ENCODE data around the gene RAB31.
"Not testable (repeated sequence)": the region's sequence is repeated elsewhere in the genome, so short reads cannot be mapped to it uniquely, and the experiment has no call there.

RAB31 gene

GRCh38 chr18:9846162-9846925 is 138.2 kb downstream of the RAB31 start:
- no peak for DNase-seq

- no peak for DNase-seq
Measured at GRCh38 chr18:9848170-9848879, 140.2 kb downstream of the RAB31 start.

DNA sequence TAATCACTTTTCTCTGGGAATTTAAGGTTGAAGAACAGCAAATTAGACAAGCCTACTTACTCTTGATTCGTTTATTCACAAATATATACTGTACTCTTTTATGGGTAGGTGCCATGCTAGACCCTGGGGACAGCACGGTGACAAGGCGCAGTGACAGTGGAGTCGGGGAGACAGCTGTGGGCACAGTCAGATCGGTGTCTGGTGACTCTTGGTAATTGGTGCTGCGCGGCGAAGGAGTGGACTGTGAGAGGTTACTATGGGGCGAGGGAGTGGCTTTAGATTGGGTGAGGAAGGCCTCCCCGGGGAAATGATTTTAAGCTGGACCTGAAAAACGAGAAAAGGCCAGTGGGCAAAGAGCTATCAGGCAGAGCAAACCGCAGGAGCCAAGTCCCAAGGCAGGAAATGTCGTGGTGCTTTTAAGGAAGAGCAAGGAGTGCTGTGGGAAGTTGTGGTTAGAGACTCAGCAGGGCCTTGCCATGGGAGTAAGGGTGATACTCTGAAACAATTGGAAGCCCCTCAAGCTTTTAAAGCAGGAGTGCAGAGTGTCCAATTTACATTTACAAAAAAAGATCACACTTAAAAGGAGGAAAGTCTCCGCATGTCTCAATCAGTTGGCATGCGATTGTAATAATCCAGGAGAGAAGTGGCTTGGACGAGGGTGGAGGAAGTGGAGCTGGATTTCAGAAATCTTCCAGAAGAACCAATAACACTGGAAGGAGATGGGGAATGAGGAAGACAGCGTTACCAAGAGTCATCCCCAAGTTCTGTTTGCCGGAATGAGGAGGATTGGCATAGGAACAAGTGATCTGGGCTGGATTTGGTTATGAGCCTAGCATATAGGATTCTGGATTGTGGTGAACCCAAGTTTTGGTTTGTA is 141.5 kb downstream of the RAB31 start:
- no peak for DNase-seq

- DNase-seq = no peak
Measured at GRCh38 chr18:9850309-9850708, 142.2 kb downstream of the RAB31 start.

DNA sequence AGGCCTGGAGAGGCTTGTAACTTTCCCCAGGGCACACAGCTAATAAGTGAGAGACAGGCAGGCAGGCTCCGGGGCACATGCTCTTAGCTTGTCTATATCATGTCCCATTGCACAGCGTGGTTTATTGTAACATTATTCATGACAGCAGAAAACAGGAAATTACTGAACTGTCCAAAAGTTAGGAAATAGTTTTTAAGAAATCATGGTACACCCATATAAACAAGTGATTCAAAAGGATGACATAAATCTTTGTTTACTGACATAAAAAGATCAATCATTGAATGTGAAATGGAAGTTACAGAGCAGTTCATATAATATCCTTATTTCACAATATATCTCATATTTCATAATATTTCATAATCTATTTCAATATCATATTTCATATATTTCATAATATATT is 143.4 kb downstream of the RAB31 start:
- DNase-seq = no peak

DNA sequence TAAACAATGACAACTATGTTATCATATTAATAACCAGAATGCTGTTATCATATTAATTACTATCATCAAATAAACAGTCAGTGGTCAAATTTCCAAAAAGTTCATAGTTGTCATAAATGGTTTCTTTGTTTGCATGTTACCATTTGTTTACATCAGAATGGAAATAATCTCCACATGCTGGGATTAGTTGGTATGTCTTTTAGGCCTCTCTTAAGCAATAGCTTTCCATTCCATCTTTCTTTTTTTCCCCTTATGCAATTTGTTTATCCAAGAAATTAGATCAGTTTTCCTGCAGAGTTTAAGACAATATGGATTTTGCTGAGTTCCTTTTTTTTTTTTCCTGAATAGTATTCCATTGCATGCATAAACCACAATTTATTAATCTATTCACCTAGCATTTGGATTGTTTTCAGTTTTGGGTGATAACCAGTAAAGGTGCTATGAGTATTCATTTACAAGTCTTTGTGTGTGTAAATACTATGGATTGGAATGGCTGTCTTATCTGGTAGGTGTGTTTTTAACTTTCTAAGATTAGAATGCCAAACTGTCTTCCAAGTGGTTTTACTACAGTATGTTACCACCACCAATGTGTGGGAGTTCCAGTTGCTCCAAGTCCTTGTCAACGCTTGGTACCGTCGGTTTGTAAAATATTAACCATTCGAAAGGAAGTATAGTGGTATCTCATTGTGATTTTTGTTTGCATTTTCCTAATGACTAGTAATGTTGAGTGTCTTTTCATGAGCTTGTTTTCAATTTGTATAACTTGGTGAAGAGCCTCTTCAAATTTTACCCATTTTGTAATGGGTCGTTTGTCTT is 144.4 kb downstream of the RAB31 start:
- DNase-seq = no peak

DNA sequence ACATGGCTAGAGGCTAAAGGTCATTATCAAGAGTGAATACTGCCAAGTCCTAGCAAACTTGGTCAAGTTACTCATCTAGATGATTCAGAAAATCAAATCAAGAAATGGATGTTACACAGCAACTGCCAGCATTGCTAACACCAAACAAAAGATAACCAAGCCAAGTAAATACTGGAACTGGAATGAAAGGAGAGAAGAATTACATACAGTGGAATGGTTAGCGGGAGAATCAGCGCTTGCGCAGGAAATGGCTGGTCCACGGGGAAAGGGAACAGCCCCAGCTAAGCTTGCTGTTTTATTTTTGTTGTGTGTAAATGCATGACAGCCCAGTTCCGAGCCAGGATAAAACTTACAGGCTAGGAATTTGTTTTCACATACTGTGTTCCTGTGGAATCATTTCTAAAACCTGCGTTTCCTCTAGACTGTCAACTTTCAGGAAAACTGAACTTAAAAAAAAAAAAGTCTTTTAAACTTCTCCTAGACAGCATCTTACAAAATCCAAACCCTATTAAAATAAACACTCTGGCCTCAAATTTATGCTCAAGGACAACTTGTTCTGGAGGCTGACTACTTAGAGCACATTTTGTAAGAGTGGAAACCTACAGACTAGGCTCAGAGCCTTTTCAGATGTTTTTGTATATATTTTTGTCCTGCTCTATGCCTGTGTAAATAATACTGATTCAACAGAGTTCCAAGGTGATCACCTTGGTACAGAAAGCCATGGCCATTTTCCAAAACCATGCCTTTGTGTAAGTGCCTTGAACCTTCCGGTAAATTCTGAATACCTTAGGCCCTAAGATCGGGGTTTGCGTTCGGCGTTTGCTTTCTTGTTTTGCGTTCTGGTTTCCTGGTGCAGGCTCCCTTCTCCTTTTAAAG is 146.9 kb downstream of the RAB31 start:
- no peak for DNase-seq

DNA sequence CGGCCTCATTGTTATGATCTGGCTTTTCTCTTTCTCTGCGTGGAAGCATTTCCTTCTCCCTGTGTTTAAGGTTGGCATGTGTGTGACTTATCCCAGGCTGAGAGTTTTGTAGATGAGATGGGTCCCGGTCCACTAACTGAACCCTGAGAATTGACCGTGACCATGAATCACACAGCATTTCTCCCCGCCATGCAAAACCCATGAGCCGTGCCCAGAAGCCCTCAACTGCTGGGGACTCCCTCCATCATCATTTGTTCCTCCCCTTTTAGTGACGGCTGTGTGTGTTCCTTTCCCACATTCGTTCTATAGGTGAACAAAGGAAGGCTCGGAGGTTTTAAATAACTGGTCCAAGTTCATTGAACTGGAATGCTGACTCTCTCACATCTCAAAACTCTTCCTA is 147.6 kb downstream of the RAB31 start:
- no peak for DNase-seq

DNA sequence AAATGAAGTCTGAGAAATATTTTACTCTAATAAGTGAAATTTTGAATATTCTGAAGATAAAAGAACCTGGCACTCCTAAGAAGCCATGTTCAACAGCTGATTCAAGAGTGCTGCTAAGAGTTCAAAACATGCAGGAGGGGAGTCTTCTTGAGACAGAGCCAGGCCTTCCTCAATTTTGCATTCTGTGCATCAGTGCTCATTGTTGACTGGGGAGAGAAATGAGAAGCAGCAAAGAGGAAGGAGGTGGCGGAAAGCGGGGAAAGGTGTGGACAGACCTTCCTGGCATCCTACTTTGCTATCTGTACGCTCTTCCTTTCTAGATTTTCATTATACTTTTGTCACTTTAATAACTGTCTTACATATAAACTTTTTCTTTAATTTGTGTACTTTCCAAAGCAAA is 148.0 kb downstream of the RAB31 start:
- DNase-seq = no peak

DNA sequence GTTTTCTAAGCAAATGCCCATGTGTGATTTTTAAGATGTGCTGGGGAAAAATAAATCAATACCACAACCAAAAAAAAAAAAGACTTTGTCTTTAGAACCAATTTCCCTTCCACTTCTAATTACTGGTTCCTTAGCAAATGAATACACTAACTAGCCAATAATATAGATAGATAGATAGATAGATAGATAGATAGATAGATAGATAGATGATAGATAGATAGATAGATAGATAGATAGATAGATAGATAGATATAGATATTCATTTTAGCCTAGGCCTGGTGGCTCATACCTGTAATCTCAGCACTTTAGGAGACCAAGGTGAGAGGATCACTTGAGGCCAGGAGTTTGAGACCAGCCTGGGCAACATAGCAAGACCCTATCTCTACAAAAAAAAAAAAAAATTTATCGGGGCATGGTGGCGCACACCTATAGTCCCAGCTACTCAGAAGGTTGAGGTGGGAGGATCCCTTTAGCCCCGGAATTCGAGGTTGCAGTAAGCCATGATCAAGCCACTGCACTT is 149.4 kb downstream of the RAB31 start:
- DNase-seq = not testable (repeated sequence)

- no peak for DNase-seq
Measured at GRCh38 chr18:9858642-9859041, 150.5 kb downstream of the RAB31 start.

DNA sequence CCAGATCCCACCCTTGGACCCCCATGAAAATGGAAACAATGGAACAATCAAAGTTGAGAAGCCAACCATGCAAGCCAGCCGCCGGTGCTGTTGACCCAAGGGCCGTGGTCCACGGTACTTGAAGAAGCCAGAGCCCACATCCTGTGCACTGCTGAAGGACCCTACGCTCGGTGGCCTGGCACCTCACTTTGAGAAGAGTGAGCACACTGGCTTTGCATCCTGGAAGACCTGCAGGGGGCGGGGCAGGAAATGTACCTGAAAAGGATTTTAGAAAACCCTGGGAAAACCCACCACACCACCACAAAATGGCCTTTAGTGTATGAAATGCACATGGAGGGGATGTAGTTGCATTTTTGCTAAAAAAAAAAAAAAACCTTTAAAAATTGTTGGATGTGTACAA is 151.1 kb downstream of the RAB31 start:
- DNase-seq = no peak

DNA sequence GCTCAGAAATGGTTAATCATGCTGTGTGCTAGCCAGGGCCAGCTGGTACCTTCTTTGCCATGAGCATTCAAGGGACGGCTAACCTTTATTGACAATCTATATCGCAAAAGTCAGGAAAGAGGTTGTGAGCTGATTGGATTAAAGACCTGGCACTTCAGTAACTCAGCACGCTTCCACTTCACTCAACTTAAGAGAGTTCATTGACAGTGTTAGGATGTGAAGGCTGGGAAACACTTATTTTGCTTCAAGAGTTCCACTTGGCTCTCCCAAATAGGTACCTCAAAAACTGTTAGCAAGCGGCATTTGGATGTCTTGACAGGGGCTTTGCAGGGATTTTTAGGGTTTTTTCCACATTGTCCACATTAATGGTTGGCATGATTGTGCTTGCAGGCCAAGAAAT is 152.6 kb downstream of the RAB31 start:
- DNase-seq = no peak

DNA sequence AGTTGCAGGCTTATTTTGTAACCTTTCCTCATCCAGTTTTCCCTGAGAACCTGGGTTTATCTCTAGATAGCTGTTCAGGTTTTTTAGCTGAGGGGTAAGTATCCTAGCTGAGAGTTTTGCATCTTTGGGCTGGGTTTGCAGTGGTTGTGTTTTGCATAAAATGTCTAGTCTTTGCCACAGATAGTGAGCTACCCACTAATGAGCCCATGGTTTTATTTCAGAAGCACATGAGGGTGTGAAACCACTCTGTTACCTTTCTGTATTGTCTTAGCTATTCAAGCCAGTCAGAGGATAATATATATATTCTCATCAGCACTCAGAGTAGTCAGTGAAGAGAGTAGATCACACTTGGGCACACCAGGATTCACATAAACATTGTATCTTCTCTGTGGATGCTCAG is 153.1 kb downstream of the RAB31 start:
- no peak for DNase-seq

DNA sequence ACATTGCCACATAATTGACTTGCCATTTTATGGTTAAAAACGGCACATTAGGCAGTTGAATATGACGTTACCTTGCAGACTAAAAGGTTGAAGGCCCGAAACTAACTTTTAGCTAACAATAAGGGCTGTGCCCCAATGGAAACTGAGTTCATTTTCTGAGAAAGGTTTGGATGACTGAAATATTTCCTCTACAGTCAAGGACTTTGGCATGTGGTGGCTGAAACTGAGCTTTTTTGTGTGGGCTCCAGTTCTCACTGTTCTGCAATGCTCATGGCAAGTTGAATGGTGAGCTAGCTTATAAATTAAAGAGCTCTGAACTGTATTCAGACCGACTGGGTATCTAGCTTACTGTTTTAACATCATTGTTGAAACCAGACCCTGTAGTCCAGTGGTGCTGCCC is 153.8 kb downstream of the RAB31 start:
- no peak for DNase-seq

- no peak for DNase-seq
Measured at GRCh38 chr18:9862686-9863085, 154.6 kb downstream of the RAB31 start.

GRCh38 chr18:9863282-9863681 is 155.2 kb downstream of the RAB31 start:
- no peak for DNase-seq

DNA sequence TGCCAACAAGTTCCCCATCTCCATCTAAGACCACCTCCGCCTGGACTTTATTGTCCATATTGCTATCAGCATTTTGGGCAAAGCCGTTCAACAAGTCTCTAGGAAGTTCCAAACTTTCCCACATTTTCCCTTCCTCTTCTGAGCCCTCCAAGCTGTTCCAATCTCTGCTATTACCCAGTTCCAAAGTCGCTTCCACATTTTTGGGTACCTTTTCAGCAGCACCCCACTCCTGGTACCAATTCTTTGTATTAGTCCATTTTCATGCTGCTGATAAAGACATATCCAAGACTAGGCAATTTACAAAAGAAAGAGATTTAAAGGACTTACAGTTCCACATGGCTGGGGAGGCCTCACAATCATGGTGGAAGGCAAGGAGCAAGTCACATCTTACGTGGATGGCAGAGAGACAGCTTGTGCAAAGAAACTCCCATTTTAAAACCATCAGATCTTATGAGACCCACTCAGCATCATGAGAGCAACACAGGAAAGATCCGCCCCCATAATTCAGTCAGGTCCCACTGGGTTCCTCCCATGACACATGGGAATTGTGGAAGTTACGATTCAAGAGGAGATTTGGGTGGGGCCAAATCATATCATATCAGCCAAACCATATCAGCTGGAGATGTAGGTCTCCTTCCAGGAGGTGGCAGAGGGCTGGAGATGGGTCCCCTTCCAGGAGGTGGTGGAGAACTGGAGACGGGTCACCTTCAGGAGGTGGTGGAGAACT is 157.8 kb downstream of the RAB31 start:
- DNase-seq = no peak

- no peak for DNase-seq
Measured at GRCh38 chr18:9866627-9867026, 158.5 kb downstream of the RAB31 start.

- DNase-seq = no peak
Measured at GRCh38 chr18:9867071-9867594, 159.0 kb downstream of the RAB31 start.

Measured in NCI-H510A (cell line).